SK-N-MC (cell line): ENCODE data around the gene SPTLC2.

Experiments
- DNase-seq: peaks from one replicate; pipeline ENCODE4 v3.0.0-alpha.2; 2011; ENCODE audit warnings: low read depth, low spot score
- H3K27ac ChIP-seq: fragments of 200-600 bp; sonication (generic); 2 replicates; pipeline ENCODE4 v1.5.1; 2016; ENCODE audit warnings: mixed run types
- H3K36me3 ChIP-seq: fragments of 200-600 bp; sonication (generic); 2 replicates; pipeline ENCODE4 v1.6.1; 2017; ENCODE audit warnings: antibody characterized with exemption, low read length, mixed read lengths; ENCODE audit not compliant: insufficient read depth
- H3K4me3 ChIP-seq: fragments of 200-600 bp; sonication (generic); 2 replicates; pipeline ENCODE4 v1.5.1; 2016
- H3K9ac ChIP-seq: fragments of 200-600 bp; sonication (generic); 2 replicates; pipeline ENCODE4 v1.8.0; 2017; ENCODE audit warnings: mixed run types, mixed read lengths; ENCODE audit not compliant: insufficient read length
- H3K9me3 ChIP-seq: fragments of 200-600 bp; sonication (generic); 2 replicates; pipeline ENCODE4 v1.6.1; 2017; ENCODE audit warnings: low read depth, mild to moderate bottlenecking, antibody characterized with exemption, low read length, moderate library complexity, mixed read lengths
- EZH2 ChIP-seq: fragments of 200-600 bp; sonication (generic); IDR thresholded peaks from one replicate; pipeline ENCODE4 v1.6.1; 2017; ENCODE audit warnings: antibody characterized with exemption
- FOXP2 ChIP-seq: optimal IDR thresholded peaks from 2 replicates; pipeline ENCODE3; 2011; ENCODE audit warnings: mild to moderate bottlenecking, moderate library complexity; ENCODE audit not compliant: insufficient read depth; ENCODE audit errors: extremely low read length, control extremely low read depth
- POLR2AphosphoS5 ChIP-seq: IDR thresholded peaks from 2 replicates; pipeline ENCODE4 v1.6.1; 2012; ENCODE audit warnings: mild to moderate bottlenecking, low read depth, low read length, borderline replicate concordance

SPTLC2 gene

DNA sequence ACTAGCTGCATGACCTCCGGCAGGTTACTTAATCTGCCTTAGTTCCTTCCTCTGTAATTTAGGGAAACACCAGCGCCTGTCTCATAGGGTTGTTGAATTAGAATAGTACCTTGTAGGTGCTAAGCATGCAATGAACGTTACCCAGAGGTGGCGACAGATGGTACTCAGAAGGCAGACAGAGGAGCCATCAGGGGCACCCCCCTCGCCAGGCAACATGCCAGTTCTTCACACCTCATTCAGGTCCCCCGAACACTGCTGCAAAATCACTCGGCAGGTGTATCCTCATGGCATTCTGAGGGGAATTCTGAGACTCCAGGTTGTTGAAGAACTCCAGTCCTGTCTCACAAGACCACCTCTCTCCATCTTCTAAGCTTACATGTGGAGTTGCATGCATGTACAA is 127.9 kb downstream of the SPTLC2 start:
- no peaks in the 10 kb centered on the region for H3K9me3 ChIP-seq
- H3K36me3 ChIP-seq: no peaks in the 10 kb centered on the region
- no peak for TF ChIP-seq EZH2
- TF ChIP-seq POLR2AphosphoS5: no peak
- no peak for TF ChIP-seq FOXP2
- DNase-seq: no peak
- no peak overlapping the region for H3K9ac ChIP-seq
- H3K4me3 ChIP-seq: no peak overlapping the region
- no peak overlapping the region for H3K27ac ChIP-seq

DNA sequence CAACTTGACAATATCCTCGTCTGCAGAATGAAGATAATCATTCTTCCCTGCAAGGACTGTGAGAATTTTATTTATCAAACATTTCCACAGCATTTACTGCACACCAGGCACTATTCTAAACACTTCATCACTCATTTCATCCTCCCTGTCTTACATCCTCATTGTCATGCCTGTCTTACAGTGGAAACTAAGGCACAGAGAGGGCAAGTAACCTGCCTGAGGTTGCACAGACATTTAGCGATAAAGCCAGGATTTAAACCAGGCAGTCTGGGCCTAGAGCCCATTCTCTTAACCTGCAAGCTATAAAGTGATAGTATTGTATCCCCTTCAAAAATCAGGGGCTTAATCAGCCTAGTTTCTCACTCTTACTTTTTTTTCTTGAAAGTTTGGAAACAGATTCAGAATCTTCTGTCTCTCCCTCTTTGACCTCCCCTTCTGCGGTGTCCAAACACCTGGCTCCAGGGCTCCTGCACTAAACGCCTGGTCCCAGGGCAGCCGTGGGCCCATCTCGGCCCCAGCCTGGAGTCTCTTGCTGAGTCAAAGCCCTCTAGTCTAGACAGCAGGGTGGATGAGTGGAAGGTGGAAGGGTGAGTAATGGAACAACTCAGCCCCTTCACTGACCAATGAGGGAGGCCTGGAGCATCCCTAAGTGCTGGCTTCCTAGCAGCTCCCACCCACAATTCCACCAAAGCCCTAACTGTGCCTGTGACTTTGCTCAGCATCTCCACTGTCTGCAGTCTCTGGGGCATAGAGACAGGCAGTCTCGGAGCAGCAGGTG is 130.3 kb downstream of the SPTLC2 start:
- no peak overlapping the region for H3K27ac ChIP-seq
- H3K36me3 ChIP-seq: no peaks in the 10 kb centered on the region
- H3K4me3 ChIP-seq: no peak overlapping the region
- TF ChIP-seq EZH2: no peak
- no peaks in the 10 kb centered on the region for H3K9me3 ChIP-seq
- DNase-seq: no peak
- no peak overlapping the region for H3K9ac ChIP-seq

DNA sequence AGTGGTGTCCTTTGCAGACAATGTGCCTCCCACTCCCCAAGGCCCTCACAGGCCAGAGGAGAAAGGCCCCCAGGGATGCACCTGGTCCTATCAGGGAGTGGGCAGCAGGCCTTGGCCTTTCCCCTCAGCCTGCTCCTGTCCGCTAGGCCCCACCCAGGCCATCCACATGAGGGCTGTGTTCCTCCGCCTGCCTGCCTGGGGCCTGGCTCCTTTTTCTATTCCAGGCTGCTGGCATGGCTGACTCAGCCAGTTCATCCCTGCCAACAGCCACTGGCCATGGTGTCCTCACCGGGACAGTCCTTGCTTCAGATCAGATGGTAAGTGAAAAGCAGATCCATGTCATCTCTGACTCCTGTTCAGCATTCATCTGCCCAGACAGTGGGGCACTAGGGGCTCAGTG is 131.2 kb downstream of the SPTLC2 start:
- H3K4me3 ChIP-seq: no peak overlapping the region
- TF ChIP-seq EZH2 (no peak), POLR2AphosphoS5 (no peak), FOXP2 (no peak)
- DNase-seq: no peak
- H3K36me3 ChIP-seq: no peaks in the 10 kb centered on the region
- H3K9me3 ChIP-seq: no peaks in the 10 kb centered on the region
- H3K27ac ChIP-seq: no peak overlapping the region
- H3K9ac ChIP-seq: no peak overlapping the region

DNA sequence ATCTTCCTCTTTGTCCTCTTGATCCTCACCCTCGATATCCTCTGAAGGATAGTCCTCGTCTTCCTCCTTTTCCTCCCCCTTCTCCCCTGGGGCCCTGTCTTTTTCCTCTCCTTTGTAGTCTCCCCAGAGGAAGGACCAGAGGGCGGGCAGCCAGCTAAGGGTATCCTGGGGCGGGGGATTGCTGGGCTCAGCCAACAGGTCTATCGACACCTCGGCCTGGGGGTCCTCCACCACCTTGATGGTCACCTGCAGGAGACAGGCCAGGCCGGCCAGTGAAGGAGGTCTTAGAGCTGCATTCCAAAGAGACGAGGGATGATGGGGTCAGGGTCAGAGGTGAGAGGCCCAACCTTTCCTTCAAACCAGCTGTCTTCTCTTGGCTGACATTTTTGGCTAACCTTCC is 134.0 kb downstream of the SPTLC2 start:
- no peaks in the 10 kb centered on the region for H3K9me3 ChIP-seq
- H3K36me3 ChIP-seq: no peaks in the 10 kb centered on the region
- no peak overlapping the region for H3K4me3 ChIP-seq
- DNase-seq: no peak
- H3K27ac ChIP-seq: no peak overlapping the region
- TF ChIP-seq POLR2AphosphoS5 (no peak), FOXP2 (no peak), EZH2 (no peak)
- no peak overlapping the region for H3K9ac ChIP-seq

DNA sequence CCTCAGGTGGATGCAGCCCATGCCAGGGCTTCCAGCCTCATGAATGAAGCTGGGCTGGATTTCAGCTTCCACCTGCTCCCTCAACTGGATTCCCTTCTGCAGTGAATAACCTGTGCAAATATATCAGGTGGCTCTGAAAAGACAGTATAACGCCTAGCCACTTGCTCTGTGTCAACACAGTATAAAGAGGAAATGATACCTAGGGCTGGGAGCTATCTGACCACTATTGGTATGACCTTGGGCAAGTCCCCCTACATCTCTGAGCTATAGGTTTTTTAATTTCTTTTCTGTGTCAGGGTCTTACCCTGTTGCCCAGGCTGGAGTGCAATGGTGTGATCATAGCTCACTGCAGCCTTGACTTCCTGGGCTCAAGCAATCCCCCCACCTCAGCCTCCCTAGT is 137.6 kb downstream of the SPTLC2 start:
- no peak overlapping the region for H3K9ac ChIP-seq
- H3K36me3 ChIP-seq: no peaks in the 10 kb centered on the region
- no peak overlapping the region for H3K27ac ChIP-seq
- H3K4me3 ChIP-seq: no peak overlapping the region
- H3K9me3 ChIP-seq: no peaks in the 10 kb centered on the region
- no peak for DNase-seq
- TF ChIP-seq POLR2AphosphoS5: no peak
- no peak for TF ChIP-seq EZH2
- no peak for TF ChIP-seq FOXP2

DNA sequence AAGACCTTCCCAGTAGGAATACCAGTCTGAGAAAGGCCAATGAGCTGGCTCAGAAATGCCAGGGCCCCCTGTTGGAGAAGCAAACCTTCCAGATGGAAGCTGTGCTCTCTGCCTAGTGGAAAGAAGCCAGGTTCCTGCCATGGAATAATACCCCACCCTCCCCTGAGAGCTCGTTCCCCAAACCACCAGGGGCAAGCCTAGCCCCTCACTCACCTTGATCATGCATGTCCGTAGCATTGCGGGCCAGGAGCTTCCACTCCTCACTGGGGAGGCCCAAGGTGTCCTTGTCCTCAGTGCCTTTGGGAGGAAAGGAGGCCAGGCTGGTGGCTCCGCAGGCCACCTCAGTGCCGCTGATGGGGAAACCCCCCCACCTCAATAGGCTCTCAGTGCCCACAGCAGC is 138.4 kb downstream of the SPTLC2 start:
- Histone ChIP-seq H3K4me3 (no peak overlapping the region), H3K27ac (no peak overlapping the region), H3K9ac (no peak overlapping the region), H3K36me3 (no peaks in the 10 kb centered on the region), H3K9me3 (no peaks in the 10 kb centered on the region)
- TF ChIP-seq EZH2: no peak
- TF ChIP-seq POLR2AphosphoS5: no peak
- no peak for TF ChIP-seq FOXP2
- DNase-seq: no peak

DNA sequence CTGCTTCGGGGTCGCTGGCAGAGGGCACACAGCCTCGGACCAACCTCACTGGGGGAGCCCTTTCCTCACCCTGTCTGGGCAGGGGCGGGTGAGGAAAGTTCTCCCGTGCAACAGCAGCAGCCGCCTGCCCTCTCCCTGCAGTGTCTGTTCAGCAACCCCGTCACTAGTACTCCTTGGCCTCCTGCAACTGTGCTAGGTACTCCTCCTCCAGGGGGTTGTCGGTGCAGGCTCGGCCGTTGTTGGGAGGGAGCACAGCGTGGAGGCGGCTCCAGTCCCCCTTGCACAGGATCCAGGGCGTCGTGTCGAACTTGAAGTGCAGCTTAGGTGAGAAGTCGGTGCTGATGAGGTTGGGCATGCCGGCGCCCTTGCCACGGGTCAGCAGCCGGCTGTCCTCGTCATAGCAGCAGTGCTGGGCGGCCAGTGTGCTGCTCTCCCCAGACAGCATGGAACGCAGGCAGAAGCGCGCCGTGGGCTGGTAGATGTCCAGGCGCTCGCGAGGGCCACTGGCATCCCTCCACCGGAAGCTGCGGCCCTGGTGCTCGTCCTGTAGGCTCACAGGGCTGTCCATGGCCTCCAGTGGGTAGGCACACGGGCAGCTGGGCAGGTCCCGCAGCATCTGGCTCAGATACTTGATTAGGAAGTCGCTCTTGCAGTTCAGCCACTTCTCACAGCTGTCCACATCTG is 140.9 kb downstream of the SPTLC2 start:
- no peak overlapping the region for H3K4me3 ChIP-seq
- no peaks in the 10 kb centered on the region for H3K36me3 ChIP-seq
- H3K9me3 ChIP-seq: no peaks in the 10 kb centered on the region
- DNase-seq: no peak
- no peak overlapping the region for H3K9ac ChIP-seq
- no peak for TF ChIP-seq POLR2AphosphoS5
- H3K27ac ChIP-seq: no peak overlapping the region

DNA sequence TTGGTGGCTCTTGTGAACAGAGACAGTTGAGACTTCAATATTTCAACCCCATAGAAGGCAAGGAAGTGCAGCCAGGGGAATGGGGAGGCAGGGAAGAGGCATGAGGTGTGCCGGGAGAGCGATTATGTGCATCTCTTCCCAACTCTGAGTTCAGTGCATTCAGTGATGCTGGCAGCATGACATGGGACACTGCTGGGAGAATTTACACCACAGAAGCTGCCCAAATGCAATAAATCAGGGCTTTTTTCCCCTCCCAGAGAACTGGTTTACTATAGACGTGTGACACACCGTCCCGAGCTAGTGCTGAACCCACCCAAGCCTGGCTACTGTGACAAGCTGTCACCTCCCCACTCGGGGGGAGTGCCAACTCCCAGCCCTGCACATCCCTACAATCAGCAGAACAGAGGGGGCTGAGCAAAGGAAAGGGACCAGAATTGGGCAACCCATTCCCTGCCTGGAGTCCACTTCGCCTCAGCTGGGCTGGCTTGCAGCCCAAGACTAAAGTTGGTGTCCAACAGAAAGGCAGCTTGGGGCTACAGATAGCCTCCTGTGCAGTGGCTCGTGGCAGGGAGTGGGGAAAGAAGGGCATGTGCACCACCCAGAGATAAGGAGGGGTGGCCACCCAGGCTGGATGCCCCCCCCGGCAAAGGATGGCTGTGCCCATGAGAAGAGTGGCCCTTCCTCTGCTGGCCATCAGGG is 141.8 kb downstream of the SPTLC2 start:
- DNase-seq: no peak
- Histone ChIP-seq H3K4me3 (no peak overlapping the region), H3K36me3 (peaks cover under 1% of the 10 kb centered on the region; the same call in 1 of the 2 replicates), H3K9ac (no peak overlapping the region), H3K27ac (no peak overlapping the region), H3K9me3 (no peaks in the 10 kb centered on the region)
- TF ChIP-seq EZH2: no peak
- no peak for TF ChIP-seq FOXP2
- TF ChIP-seq POLR2AphosphoS5: no peak
